Upper lobe of right lung (tissue), 1 donor: ENCODE results near the gene ZNF780A. TPM values are rescaled to one million over a fixed set of nuclear protein-coding genes. Genes with fewer than 3 reads are reported as not detected.
"Not testable (repeated sequence)": the region's sequence is repeated elsewhere in the genome, so short reads cannot be mapped to it uniquely, and the experiment has no call there.

Experiments used
- ATAC-seq: fragments of 200-7000 bp; cut with Tn5 transposase; one replicate; pipeline ENCODE4 v1.9.1; 2020; ENCODE audit warnings: mild to moderate bottlenecking, moderate library complexity
- DNase-seq: peaks from one replicate; pipeline ENCODE4 v3.0.0-alpha.2; 2020
- H3K27ac ChIP-seq: fragments of 200-600 bp; one replicate; pipeline ENCODE4 v1.8.0; 2022
- H3K27me3 ChIP-seq: fragments of 200-600 bp; one replicate; pipeline ENCODE4 v1.8.0; 2022; ENCODE audit warnings: mild to moderate bottlenecking
- H3K36me3 ChIP-seq: fragments of 200-600 bp; one replicate; pipeline ENCODE4 v1.8.0; 2022
- H3K4me1 ChIP-seq: fragments of 200-600 bp; one replicate; pipeline ENCODE4 v1.8.0; 2022
- H3K4me3 ChIP-seq: fragments of 200-600 bp; one replicate; pipeline ENCODE4 v1.8.0; 2022; ENCODE audit warnings: mild to moderate bottlenecking
- H3K9me3 ChIP-seq: fragments of 200-600 bp; one replicate; pipeline ENCODE4 v1.8.0; 2022
- CTCF ChIP-seq: fragments of 200-600 bp; IDR thresholded peaks from one replicate; pipeline ENCODE4 v1.8.0; 2022; ENCODE audit warnings: antibody characterized with exemption
- intact Hi-C: fragments of 100-400 bp; cut with DNase I; formaldehyde crosslinking; loops from one replicate; pipeline ENCODE4 v1.11.0; 2022
- total RNA-seq: library from RNA; stranded (reverse); fragmentation: NEBNext Ultra II Directional; extraction: Animal tissue kit (Norgen Biotek cat#: 25700); gene quantifications from one replicate; pipeline ENCODE4 v1.2.1, GENCODE V29; 2021
- donor health status: DM: no; HTN: yes; CAD: no; lungs with severe emphysema.

ZNF780A gene
- total RNA-seq, 1 donor from 2014 or later: 14.6 TPM

GRCh38 chr19:40130013-40130412 lies 39.3 kb upstream of the ZNF780A start:
- TF ChIP-seq CTCF: no peak
- H3K4me1 ChIP-seq: no peaks in the 10 kb centered on the region
- DNase-seq (no peak), ATAC-seq (no peak)
- no peaks in the 10 kb centered on the region for H3K9me3 ChIP-seq
- no peak overlapping the region for H3K4me3 ChIP-seq
- H3K27ac ChIP-seq: no peak overlapping the region
- H3K36me3 ChIP-seq: no peaks in the 10 kb centered on the region
- peaks cover 9% of the 10 kb centered on the region for H3K27me3 ChIP-seq
- intact Hi-C loops: no loop called here

- H3K27ac ChIP-seq: no peak overlapping the region
- peaks cover 5% of the 10 kb centered on the region for H3K27me3 ChIP-seq
- no peaks in the 10 kb centered on the region for H3K4me1 ChIP-seq
- no peaks in the 10 kb centered on the region for H3K9me3 ChIP-seq
- DNase-seq (no peak), ATAC-seq (no peak)
- H3K4me3 ChIP-seq: no peak overlapping the region
- no peak for TF ChIP-seq CTCF
- H3K36me3 ChIP-seq: no peaks in the 10 kb centered on the region
- intact Hi-C loops: no loop called here
Observed at GRCh38 chr19:40129425-40129824, 38.7 kb upstream of the ZNF780A start.

- intact Hi-C loops: no loop called here
- DNase-seq (no peak), ATAC-seq (no peak)
- no peak for TF ChIP-seq CTCF
- peaks cover 5% of the 10 kb centered on the region for H3K27me3 ChIP-seq
- no peak overlapping the region for H3K27ac ChIP-seq
- no peak overlapping the region for H3K4me3 ChIP-seq
- no peaks in the 10 kb centered on the region for H3K9me3 ChIP-seq
- no peaks in the 10 kb centered on the region for H3K4me1 ChIP-seq
- no peaks in the 10 kb centered on the region for H3K36me3 ChIP-seq
Observed at GRCh38 chr19:40128991-40129390, 38.2 kb upstream of the ZNF780A start.

- DNase-seq (no peak), ATAC-seq (no peak)
- no peaks in the 10 kb centered on the region for H3K9me3 ChIP-seq
- H3K27me3 ChIP-seq: no peaks in the 10 kb centered on the region
- H3K4me1 ChIP-seq: no peaks in the 10 kb centered on the region
- H3K4me3 ChIP-seq: no peak overlapping the region
- no peak overlapping the region for H3K27ac ChIP-seq
- no peak for TF ChIP-seq CTCF
- H3K36me3 ChIP-seq: no peaks in the 10 kb centered on the region
- intact Hi-C loops: no loop called here
Observed at GRCh38 chr19:40119380-40119779, 28.6 kb upstream of the ZNF780A start.

- H3K4me1 ChIP-seq, ATAC-seq, H3K27ac ChIP-seq, H3K27me3 ChIP-seq, H3K4me3 ChIP-seq, intact Hi-C loops, DNase-seq, H3K36me3 ChIP-seq, H3K9me3 ChIP-seq: not testable (repeated sequence)
Observed at GRCh38 chr19:40118638-40119037, 27.9 kb upstream of the ZNF780A start.

- no peaks in the 10 kb centered on the region for H3K27me3 ChIP-seq
- no peaks in the 10 kb centered on the region for H3K4me1 ChIP-seq
- DNase-seq (no peak), ATAC-seq (no peak)
- no peaks in the 10 kb centered on the region for H3K9me3 ChIP-seq
- intact Hi-C loops: no loop called here
- no peak overlapping the region for H3K27ac ChIP-seq
- H3K4me3 ChIP-seq: no peak overlapping the region
- TF ChIP-seq CTCF: no peak
- H3K36me3 ChIP-seq: no peaks in the 10 kb centered on the region
Observed at GRCh38 chr19:40116075-40116474, 25.3 kb upstream of the ZNF780A start.

- ATAC-seq, H3K27ac ChIP-seq, H3K4me1 ChIP-seq, H3K9me3 ChIP-seq, H3K4me3 ChIP-seq, intact Hi-C loops, H3K36me3 ChIP-seq, DNase-seq, H3K27me3 ChIP-seq: not testable (repeated sequence)
Observed at GRCh38 chr19:40114119-40114518, 23.4 kb upstream of the ZNF780A start.

GRCh38 chr19:40112271-40112670 lies 21.5 kb upstream of the ZNF780A start:
- H3K27ac ChIP-seq, H3K4me1 ChIP-seq, DNase-seq, H3K36me3 ChIP-seq, H3K9me3 ChIP-seq, H3K27me3 ChIP-seq, ATAC-seq, H3K4me3 ChIP-seq, intact Hi-C loops: not testable (repeated sequence)
